T-helper 2 cell treated with Interferon-gamma antibody and Interleukin-4, amounts not matched to agents 5 μg/mL and 100 μg/mL, for 36 hours (primary cell): Measurements from ENCODE around the gene RAB29.
"Not testable (repeated sequence)": the region's sequence is repeated elsewhere in the genome, so short reads cannot be mapped to it uniquely, and the experiment has no call there.

Source experiments
- DNase-seq: peaks from one replicate; pipeline ENCODE4 v3.0.0; 2021; ENCODE audit warnings: low spot score
- H3K27ac Mint-ChIP-seq: one replicate; pipeline ENCODE4 v1.8.0; 2021; ENCODE audit warnings: mild to moderate bottlenecking, mixed read lengths
- H3K27me3 Mint-ChIP-seq: one replicate; pipeline ENCODE4 v1.8.0; 2021; ENCODE audit warnings: low read depth, mixed read lengths
- H3K36me3 Mint-ChIP-seq: one replicate; pipeline ENCODE4 v1.8.0; 2021; ENCODE audit warnings: low read depth, mixed read lengths
- H3K4me1 Mint-ChIP-seq: one replicate; pipeline ENCODE4 v1.8.0; 2021; ENCODE audit warnings: low read depth, mixed read lengths
- H3K4me3 Mint-ChIP-seq: one replicate; pipeline ENCODE4 v1.8.0; 2022; ENCODE audit warnings: mild to moderate bottlenecking, moderate library complexity, mixed read lengths
- H3K9me3 Mint-ChIP-seq: one replicate; pipeline ENCODE4 v1.8.0; 2021; ENCODE audit warnings: mixed read lengths

The RAB29 gene, protein sequence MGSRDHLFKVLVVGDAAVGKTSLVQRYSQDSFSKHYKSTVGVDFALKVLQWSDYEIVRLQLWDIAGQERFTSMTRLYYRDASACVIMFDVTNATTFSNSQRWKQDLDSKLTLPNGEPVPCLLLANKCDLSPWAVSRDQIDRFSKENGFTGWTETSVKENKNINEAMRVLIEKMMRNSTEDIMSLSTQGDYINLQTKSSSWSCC

DNA sequence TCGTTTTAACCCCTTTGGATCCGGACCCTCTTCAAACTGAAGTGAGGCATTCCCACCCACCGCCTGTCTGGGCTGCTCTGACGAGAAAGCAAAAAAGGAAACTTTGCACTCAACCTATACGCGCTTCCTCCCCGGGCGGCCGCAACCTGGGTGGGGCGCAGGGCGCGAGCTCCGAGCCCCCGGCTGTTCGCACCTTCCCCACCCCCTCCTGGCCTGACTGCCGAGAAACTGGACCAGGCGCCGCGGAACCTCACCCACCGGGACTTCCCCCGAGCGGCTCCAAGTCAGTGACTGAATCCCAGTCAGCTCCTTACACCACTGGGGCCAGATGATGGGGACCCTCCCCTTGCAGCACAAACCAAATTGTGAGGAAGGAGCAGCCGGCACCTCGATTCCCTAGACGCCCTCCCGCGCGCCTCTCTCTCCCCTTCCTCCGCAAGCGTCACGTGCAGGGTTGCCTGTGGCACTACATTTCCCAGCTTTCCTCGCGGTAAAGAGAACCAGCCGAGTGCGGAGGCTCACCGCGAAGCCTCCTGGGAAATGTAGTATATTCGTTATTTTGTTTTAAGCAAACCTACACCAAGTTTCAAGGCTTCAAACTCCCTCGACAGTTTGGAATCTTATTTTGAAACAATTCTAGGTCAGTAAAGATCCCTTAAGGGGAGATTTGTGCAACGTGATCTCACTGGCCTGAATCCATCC lies at the start of gene RAB29:
TSS of gene RAB29 (minus strand) at position 468 of the 702 bp plus-strand sequence. CDS start 526 bp downstream, outside the sequence.
- DNase-seq: peak; percentile 79
- no peaks in the 10 kb centered on the region for H3K9me3 Mint-ChIP-seq
- H3K27ac Mint-ChIP-seq: peak within 1 kb of the TSS; percentile 95
- no peaks in the 10 kb centered on the region for H3K27me3 Mint-ChIP-seq
- H3K36me3 Mint-ChIP-seq: peaks cover 31% of the 10 kb centered on the region
- H3K4me3 Mint-ChIP-seq: peak within 1 kb of the TSS; percentile 91
- peaks cover 45% of the 10 kb centered on the region for H3K4me1 Mint-ChIP-seq

DNA sequence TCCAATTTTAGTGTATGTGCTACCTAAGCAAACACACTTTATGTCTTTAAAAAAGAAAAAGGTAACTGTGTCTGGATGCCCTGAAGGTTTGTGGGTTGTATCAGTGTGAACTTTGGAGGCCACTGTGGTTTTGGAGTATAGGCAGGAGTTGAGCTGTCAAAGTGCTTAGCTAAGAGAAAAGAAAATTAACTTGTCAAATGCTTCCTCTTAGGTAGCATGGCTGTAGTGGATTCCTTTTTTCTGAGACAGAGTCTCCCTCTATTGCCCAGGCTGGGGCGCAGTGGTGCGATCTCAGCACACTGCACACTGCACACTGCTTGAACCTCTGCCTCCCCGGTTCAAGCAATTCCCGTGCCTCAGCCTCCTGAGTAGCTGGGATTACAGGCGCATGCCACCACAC lies 48.9 kb upstream of the RAB29 start:
- Mint-ChIP-seq H3K4me1 (peaks cover 23% of the 10 kb centered on the region), H3K4me3 (peak overlapping the region; percentile 32), H3K27ac (peak overlapping the region; percentile 22), H3K9me3 (peaks cover 4% of the 10 kb centered on the region), H3K27me3 (no peaks in the 10 kb centered on the region), H3K36me3 (peaks cover 7% of the 10 kb centered on the region)
- no peak for DNase-seq

DNA sequence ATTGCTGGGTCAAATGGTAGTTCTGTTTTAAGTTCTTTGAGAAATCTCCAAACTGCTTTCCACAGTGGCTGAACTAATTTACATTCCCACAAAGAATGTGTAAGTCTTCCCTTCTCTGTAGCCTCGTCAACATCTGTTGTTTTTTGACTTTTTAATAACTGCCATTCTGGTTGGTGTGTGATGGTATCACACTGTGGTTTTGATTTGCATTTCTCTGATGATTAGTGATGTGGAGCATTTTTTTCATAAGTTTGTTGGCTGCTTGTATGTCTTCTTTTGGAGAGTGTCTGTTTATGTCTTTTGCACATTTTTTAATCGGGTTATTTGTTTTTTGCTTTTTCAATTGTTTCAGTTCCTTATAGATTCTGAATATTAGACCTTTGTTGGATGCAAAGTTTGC lies 48.0 kb upstream of the RAB29 start:
- H3K27ac Mint-ChIP-seq: peak overlapping the region; percentile 71
- peak overlapping the region; percentile 32 for H3K4me3 Mint-ChIP-seq
- not testable (repeated sequence) for DNase-seq, H3K36me3 Mint-ChIP-seq, H3K9me3 Mint-ChIP-seq, H3K27me3 Mint-ChIP-seq
- H3K4me1 Mint-ChIP-seq: peaks cover 23% of the 10 kb centered on the region

DNA sequence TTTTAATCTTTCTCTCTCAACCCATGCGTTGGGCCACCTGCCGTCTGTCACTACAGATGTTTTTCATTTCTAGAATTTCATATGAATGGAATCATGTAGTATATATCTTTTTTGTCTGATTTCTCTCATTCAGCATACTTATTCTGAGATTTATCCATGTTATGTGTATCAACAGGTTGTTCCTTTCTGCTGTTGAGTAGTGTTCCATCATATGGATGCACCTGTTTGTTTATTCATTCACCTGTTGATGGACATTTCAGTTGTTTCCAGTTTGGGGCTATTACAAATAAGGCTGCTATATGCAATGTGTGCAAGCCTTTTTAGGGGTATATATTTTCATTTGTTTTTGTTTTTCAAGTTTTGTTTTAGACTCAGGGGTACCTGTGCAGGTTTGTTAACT lies 47.1 kb upstream of the RAB29 start:
- Mint-ChIP-seq H3K9me3 (peaks cover 4% of the 10 kb centered on the region), H3K4me1 (peaks cover 23% of the 10 kb centered on the region), H3K27me3 (no peaks in the 10 kb centered on the region), H3K27ac (no peak overlapping the region), H3K4me3 (no peak overlapping the region), H3K36me3 (peaks cover 5% of the 10 kb centered on the region)
- no peak for DNase-seq

DNA sequence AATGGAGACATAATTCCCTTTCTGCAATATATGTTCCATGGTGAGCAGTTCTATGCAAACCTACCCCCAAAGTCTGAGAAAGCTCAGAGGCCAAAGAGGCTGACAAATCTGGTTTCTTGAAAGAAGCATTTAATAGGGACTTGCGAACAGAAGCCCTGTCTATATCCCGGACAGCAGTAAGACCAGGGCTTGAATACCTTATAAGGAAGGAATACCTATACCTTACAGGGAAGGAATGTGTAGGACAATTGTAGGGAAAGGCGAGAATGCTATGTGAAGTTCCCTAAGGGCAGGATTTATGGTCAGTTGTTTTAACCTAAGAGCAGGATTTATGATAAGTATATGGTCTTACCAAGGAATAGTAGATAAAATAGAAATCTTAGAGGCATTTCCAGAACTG lies 42.7 kb upstream of the RAB29 start:
- Mint-ChIP-seq H3K4me3 (no peak overlapping the region), H3K27ac (no peak overlapping the region), H3K27me3 (no peaks in the 10 kb centered on the region), H3K9me3 (peaks cover 4% of the 10 kb centered on the region), H3K4me1 (peaks cover 15% of the 10 kb centered on the region), H3K36me3 (peaks cover 2% of the 10 kb centered on the region)
- DNase-seq: no peak

DNA sequence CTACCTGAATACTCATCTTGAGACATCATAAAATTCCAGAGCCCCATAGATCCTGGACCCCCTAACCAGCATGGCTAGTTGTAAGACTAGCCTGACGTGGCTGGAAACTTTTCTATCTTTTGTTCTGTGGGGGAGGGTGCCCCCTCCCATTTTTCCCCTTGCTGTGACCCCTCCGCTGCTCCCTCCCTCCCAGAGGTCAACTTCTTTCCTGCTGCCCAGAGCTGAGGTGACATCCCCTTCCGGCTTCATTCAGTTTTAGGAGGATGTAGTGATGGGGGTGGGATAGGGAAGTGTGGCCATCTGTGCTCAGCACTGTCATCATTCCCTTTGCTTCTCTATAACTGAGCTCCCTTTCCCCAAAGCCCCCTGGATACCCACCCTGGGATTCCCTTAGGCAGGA lies 42.1 kb upstream of the RAB29 start:
- Mint-ChIP-seq H3K27ac (no peak overlapping the region), H3K4me1 (peaks cover 10% of the 10 kb centered on the region), H3K27me3 (no peaks in the 10 kb centered on the region), H3K9me3 (peaks cover 2% of the 10 kb centered on the region), H3K36me3 (no peaks in the 10 kb centered on the region), H3K4me3 (no peak overlapping the region)
- no peak for DNase-seq

DNA sequence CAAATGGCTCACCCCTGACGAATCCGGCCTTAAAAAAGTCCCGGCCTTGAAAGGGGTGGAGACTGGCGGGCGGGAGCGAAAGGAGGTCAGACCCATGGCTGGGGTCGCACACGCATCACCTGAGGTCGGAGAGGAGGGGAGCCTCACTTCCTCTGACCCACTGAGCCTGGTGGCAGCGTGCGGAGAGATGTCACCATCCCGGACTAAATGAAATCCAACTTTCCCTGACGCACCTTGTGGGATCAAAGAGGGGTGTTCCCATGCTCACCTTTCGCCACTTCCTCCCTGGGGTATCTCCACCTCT lies 38.4 kb upstream of the RAB29 start:
- Mint-ChIP-seq H3K27me3 (no peaks in the 10 kb centered on the region), H3K9me3 (no peaks in the 10 kb centered on the region), H3K36me3 (peaks cover 15% of the 10 kb centered on the region), H3K27ac (peak overlapping the region; percentile 75), H3K4me1 (peaks cover 32% of the 10 kb centered on the region), H3K4me3 (peak overlapping the region; percentile 88)
- peak; percentile 23 for DNase-seq

DNA sequence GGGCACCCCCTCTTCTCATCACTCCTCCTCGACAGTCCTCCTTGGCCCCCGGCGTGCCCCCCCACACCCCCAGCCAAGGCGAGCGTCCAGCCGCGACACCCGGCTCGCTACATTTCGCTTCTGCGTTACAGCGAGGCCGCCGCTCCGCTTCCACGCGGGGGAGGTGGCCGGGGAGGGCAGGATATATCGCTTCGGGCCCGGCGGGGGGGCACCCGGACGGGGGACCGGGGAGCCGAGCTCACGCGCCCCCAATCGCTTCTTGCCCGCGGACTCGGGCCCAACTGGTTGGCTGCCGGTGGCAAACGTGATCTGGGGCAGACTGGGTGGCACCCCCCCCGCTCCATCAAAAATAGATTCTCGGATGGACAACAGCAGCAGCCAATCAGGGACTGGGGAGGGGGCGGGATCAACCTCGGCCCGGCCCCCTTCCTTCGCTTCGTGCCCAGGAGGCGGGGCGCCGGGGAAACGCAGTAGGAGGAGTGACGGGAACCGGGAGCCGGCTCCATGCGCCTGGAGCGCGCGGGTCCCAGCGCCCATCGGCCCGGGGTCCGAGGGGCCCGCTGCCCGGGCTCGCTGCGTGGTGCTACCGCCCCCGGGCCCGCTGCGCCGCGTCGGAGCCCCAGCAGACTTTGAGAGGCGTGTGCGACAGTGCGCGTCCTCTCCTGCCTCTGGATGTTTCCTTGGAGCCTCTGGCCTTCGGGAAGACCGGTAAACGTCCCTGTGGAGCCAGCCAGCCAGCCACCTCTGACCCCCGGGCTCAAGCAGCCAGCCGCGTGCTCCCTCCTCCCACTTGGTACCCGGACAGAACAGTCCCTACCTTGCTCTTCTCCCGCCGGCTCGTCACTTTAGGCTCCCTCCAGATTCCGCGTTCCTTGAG lies 37.8 kb upstream of the RAB29 start, which contains the start of gene SLC41A1:
TSS of gene SLC41A1 (minus strand) at position 321 of the 877 bp plus-strand sequence. CDS start 2,757 bp downstream, outside the sequence.
- H3K4me3 Mint-ChIP-seq: peak within 1 kb of the TSS; percentile 90
- DNase-seq: peak; percentile 86
- H3K9me3 Mint-ChIP-seq: no peaks in the 10 kb centered on the region
- H3K27me3 Mint-ChIP-seq: no peaks in the 10 kb centered on the region
- H3K4me1 Mint-ChIP-seq: peaks cover 38% of the 10 kb centered on the region
- peak within 1 kb of the TSS; percentile 75 for H3K27ac Mint-ChIP-seq
- peaks cover 17% of the 10 kb centered on the region for H3K36me3 Mint-ChIP-seq

DNA sequence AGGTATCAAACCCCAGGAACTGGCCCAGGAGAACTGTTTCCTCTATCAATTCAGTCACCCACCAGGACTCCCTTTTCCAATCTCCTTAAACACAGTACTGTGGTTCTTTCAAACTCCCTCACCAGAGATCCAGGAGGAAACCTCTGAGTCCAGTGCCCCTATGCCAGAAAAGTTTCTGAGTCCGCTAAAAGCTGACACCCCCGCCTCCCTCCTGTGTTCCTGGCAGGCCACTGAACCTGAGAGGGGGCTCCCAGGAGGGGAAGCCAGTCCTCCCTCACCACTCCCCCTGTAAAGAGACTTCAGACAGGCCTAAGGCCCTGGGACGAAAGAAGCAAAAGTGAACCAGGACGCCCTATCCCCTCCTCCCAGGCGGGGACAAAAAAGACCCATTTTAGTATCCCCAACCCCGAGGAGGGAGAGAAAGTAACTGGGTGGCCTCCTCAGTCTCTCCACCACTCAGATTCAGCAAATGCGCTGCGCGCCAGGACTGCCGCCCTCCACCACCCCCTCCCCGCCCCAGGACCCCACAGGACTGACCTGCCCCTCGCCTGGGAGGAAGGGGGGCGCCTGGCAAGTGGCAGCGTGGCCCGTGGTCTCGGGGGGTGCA lies 37.1 kb upstream of the RAB29 start:
- peak overlapping the region; percentile 90 for H3K4me3 Mint-ChIP-seq
- peaks cover 39% of the 10 kb centered on the region for H3K4me1 Mint-ChIP-seq
- H3K27me3 Mint-ChIP-seq: no peaks in the 10 kb centered on the region
- no peaks in the 10 kb centered on the region for H3K9me3 Mint-ChIP-seq
- H3K36me3 Mint-ChIP-seq: peaks cover 20% of the 10 kb centered on the region
- DNase-seq: no peak
- peak overlapping the region; percentile 74 for H3K27ac Mint-ChIP-seq

DNA sequence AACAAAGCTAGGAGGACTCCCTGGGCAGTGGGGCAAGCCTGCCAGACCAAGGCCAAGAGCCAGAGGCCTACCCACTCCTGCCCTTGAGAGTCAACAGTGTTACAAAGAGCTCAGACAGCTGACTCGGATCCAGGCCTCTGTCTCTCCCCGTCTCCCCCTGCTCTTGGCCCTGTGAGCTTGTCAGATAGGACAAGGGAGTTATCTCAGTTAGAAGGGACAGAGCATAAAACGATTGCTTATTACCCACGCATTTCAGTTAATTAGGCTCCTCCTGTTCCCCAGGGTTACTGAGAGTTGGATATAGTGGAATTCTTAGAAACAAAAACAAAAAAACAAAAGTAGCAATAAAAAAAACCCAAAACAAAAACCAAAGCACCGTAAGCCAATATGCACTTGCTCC lies 36.4 kb upstream of the RAB29 start:
- no peak for DNase-seq
- no peaks in the 10 kb centered on the region for H3K27me3 Mint-ChIP-seq
- H3K36me3 Mint-ChIP-seq: peaks cover 24% of the 10 kb centered on the region
- peaks cover 43% of the 10 kb centered on the region for H3K4me1 Mint-ChIP-seq
- H3K4me3 Mint-ChIP-seq: peak overlapping the region; percentile 90
- no peaks in the 10 kb centered on the region for H3K9me3 Mint-ChIP-seq
- peak overlapping the region; percentile 44 for H3K27ac Mint-ChIP-seq

DNA sequence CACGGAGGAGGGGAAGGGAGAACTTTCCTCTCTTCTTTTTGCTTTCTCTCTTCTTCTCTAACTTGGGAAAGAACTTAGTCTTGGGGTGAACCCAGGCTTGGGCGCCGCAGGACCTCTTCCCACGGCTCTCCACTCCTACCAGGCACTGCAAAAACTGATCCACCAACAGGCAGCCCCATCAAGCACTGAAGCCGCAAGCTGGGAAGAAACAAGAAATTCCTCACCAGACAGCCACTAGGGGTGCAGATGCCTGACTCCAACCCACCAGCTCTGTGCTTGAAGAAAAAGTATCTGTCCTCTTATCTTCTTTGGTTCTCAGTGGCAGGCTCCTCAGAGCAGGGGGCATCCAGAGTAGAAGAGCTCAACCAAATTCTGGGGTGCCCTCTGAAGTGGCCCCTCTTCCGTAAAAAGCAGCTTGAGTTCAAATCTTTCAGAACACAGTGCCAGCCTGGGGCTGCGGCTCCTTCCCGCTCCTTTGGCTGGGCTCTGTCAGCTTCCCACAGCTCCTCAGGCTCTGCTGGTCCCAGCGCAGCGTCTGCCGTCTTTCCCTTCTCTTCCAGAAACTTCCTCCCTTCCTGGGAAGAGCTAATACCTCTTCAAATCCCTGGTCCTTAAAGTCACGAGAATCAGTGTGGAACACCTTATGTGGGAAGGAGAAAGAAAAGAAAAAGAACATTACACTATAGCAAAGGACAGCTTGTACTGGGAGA lies 35.3 kb upstream of the RAB29 start:
- Mint-ChIP-seq H3K4me1 (peaks cover 53% of the 10 kb centered on the region), H3K36me3 (peaks cover 27% of the 10 kb centered on the region), H3K9me3 (no peaks in the 10 kb centered on the region), H3K27ac (no peak overlapping the region), H3K27me3 (no peaks in the 10 kb centered on the region), H3K4me3 (peak overlapping the region; percentile 90)
- no peak for DNase-seq

DNA sequence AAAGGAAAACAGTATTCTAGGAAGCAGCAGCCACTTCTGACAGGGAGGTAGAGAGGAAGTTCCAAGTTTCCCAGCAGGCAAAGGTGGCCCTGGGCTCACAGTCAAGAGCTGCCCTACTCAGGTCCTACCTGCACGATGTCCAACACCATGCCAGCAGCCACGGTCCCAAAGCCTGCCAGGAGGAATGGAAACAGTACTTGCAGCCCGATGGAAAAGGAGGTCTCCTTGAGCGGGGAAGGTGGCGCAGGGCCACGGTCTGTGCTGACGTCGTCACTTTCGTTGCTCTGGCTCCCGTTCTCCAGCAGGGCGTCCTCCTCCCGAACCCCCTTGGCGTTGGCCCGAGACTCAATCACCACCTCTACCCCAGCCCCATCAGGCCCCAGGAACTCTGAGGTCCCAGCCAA lies 34.7 kb upstream of the RAB29 start:
- no peaks in the 10 kb centered on the region for H3K27me3 Mint-ChIP-seq
- no peaks in the 10 kb centered on the region for H3K9me3 Mint-ChIP-seq
- no peak overlapping the region for H3K27ac Mint-ChIP-seq
- no peak overlapping the region for H3K4me3 Mint-ChIP-seq
- peaks cover 60% of the 10 kb centered on the region for H3K4me1 Mint-ChIP-seq
- DNase-seq: no peak
- H3K36me3 Mint-ChIP-seq: peaks cover 27% of the 10 kb centered on the region

DNA sequence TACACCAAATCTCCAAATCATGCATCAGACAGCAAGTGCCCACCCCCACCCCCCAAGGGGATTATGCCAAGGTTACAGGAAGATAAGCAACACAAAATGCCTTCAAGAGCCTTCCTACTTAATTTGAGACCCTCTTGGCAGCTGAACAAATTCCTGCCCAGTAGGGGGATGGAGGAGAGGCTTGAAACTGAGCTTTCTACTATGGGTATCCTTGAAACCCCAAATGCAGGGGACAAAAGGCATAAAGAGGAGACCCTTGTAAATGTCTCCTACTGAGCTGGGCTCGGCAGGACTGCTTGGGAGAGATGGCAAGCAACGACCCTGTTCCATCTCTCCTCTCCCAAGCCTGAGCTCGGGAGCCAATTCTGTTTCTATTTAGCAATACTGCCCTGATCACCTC lies 34.2 kb upstream of the RAB29 start:
- no peak for DNase-seq
- H3K4me1 Mint-ChIP-seq: peaks cover 64% of the 10 kb centered on the region
- no peaks in the 10 kb centered on the region for H3K9me3 Mint-ChIP-seq
- no peak overlapping the region for H3K27ac Mint-ChIP-seq
- peaks cover 28% of the 10 kb centered on the region for H3K36me3 Mint-ChIP-seq
- H3K4me3 Mint-ChIP-seq: peak overlapping the region; percentile 29
- H3K27me3 Mint-ChIP-seq: no peaks in the 10 kb centered on the region
